HepG2 (cell line): ENCODE measurements around the gene NOMO2. TPM values are rescaled to one million over a fixed set of nuclear protein-coding genes. Genes with fewer than 3 reads are reported as not detected.
"Not testable (repeated sequence)": the region's sequence is repeated elsewhere in the genome, so short reads cannot be mapped to it uniquely, and the experiment has no call there.

Experiments
- ATAC-seq: fragments of 200-7000 bp; cut with Tn5 transposase; 3 replicates; pipeline ENCODE4 v1.9.1; 2020; ENCODE audit warnings: mild to moderate bottlenecking, moderate library complexity
- BruUV-seq: library from RNA; stranded (reverse); fragments of 400-500 nt; replicated peaks from 2 replicates; lab custom pipeline; 2021; lab: Mats Ljungman, UMichigan
- CTCF ChIA-PET: fragments of 300-600 bp; formaldehyde crosslinking; extraction: SDS; loops from one replicate; lab custom pipeline; 2021; ENCODE audit warnings: low total read pairs, inconsistent platforms, low intra/inter-chr PET ratio; lab: Yijun Ruan, JAX
- POLR2A ChIA-PET: fragments of 350-600 bp; sonication (Branson Sonifier 250); formaldehyde crosslinking; loops from one replicate; lab custom pipeline; 2020; ENCODE audit warnings: antibody characterized with exemption, inconsistent platforms; lab: Yijun Ruan, JAX
- DNase-seq: peaks from one replicate; pipeline ENCODE4 v3.0.0-alpha.2; 2015; ENCODE audit warnings: low spot score
- FAIRE-seq: peaks from 3 replicates; lab custom pipeline; 2011; peaks lifted over from hg19 to GRCh38; lab: Jason Lieb, UNC
- H2AFZ ChIP-seq: one replicate; pipeline ENCODE4 v1.6.1; 2011; ENCODE audit warnings: low read length, inconsistent platforms
- H3K27ac ChIP-seq: fragments of 300-600 bp; 3 replicates; pipeline ENCODE4 v1.8.0; 2011; ENCODE audit warnings: mixed run types, mild to moderate bottlenecking, mixed read lengths, low read length, inconsistent platforms; ENCODE audit not compliant: insufficient read depth; ENCODE audit errors: extremely low read length
- H3K27me3 ChIP-seq, 2 experiments: fragments of 200-600 bp in 1 of 2; 2 replicates in 1 of 2; 3 replicates in 1 of 2; pipeline versions ENCODE4 v1.6.0 to v1.8.0; 2011; ENCODE audit warnings: low read length in 2 of 2, mild to moderate bottlenecking in 2 of 2, moderate library complexity in 2 of 2, inconsistent platforms in 1 of 2; ENCODE audit not compliant: insufficient read depth in 2 of 2, control insufficient read depth in 1 of 2
- H3K36me3 ChIP-seq, 2 experiments: fragments of 200-600 bp in 1 of 2; replicated peaks in 1 of 2; 2 replicates in 1 of 2; 3 replicates in 1 of 2; pipeline versions ENCODE4 v1.5.1 to v1.8.0; 2011; ENCODE audit warnings: low read length in 2 of 2, inconsistent platforms in 1 of 2; ENCODE audit not compliant: insufficient read depth in 2 of 2, control insufficient read depth in 1 of 2
- H3K4me1 ChIP-seq: 2 replicates; pipeline ENCODE4 v1.5.1; 2012; ENCODE audit warnings: low read length, inconsistent platforms; ENCODE audit not compliant: insufficient read depth
- H3K4me2 ChIP-seq: 2 replicates; pipeline ENCODE4 v1.6.0; 2011; ENCODE audit warnings: low read depth, low read length, inconsistent platforms
- H3K4me3 ChIP-seq, 3 experiments: fragments of 200-600 bp in 1 of 3; sonication (generic), shearing (Covaris generic) in 1 of 3; replicated peaks in 1 of 3; 2 replicates each; pipeline ENCODE4 v1.5.1; 2011 to 2016; ENCODE audit warnings: low read length in 3 of 3, inconsistent platforms in 2 of 3, low read depth in 2 of 3, mild to moderate bottlenecking in 2 of 3, control low read depth in 1 of 3, mixed read lengths in 1 of 3; ENCODE audit not compliant: insufficient read depth in 1 of 3
- H3K79me2 ChIP-seq: one replicate; pipeline ENCODE4 v1.6.1; 2011; ENCODE audit warnings: low read length, inconsistent platforms; ENCODE audit not compliant: insufficient read depth
- H3K9ac ChIP-seq: 2 replicates; pipeline ENCODE4 v1.6.0; 2011; ENCODE audit warnings: mild to moderate bottlenecking, low read depth, low read length, inconsistent platforms; ENCODE audit not compliant: insufficient read depth
- H3K9me3 ChIP-seq: 2 replicates; pipeline ENCODE4 v1.5.1; 2012; ENCODE audit warnings: mild to moderate bottlenecking, low read length
- H4K20me1 ChIP-seq: 2 replicates; pipeline ENCODE4 v1.6.0; 2011; ENCODE audit warnings: inconsistent platforms, mild to moderate bottlenecking, low read length, moderate library complexity; ENCODE audit not compliant: insufficient read depth
- NR2C2 ChIP-seq: sonication (generic); formaldehyde crosslinking; IDR thresholded peaks from 2 replicates; pipeline ENCODE4 v1.4.0; 2020; ENCODE audit warnings: missing genetic modification reagents, mild to moderate bottlenecking, moderate library complexity, borderline replicate concordance
- NR2F1 ChIP-seq, 2 experiments: fragments of 450-650 bp in 1 of 2; formaldehyde crosslinking in 1 of 2; IDR thresholded peaks; 2 replicates each; pipeline versions ENCODE4 v1.5.0 to v1.6.1; 2016 to 2020; ENCODE audit warnings: mild to moderate bottlenecking in 1 of 2, missing compliant biosample characterization in 1 of 2, missing genetic modification reagents in 1 of 2, moderate library complexity in 1 of 2
- NR2F6 ChIP-seq, 2 experiments: IDR thresholded peaks; 2 replicates each; pipeline ENCODE4 v1.6.1; 2016; ENCODE audit warnings: antibody characterized with exemption in 1 of 2, mild to moderate bottlenecking in 1 of 2
- SAP130 ChIP-seq: IDR thresholded peaks from 2 replicates; pipeline ENCODE4 v1.6.1; 2016; ENCODE audit warnings: low read depth
- ZNF281 ChIP-seq: sonication (generic); formaldehyde crosslinking; IDR thresholded peaks from 2 replicates; pipeline ENCODE4 v1.4.0; 2020; ENCODE audit warnings: missing genetic modification reagents, borderline replicate concordance
- WGBS: methylation state at CpG from one replicate; pipeline ENCODE4 v1.1.6; 2017; ENCODE audit warnings: low lambda C conversion rate; 5-methylcytosine and 5-hydroxymethylcytosine counted together
- in situ Hi-C: cut with HindIII; loops from 2 replicates; pipeline ENCODE4 v1.10.0; 2017; ENCODE audit warnings: low pct_unique_long_range_greater_than_20kb; ENCODE audit not compliant: extremely low pct_ligation_motif_present
- intact Hi-C: fragments of 100-400 bp; cut with micrococcal nuclease; formaldehyde crosslinking; loops from one replicate; pipeline ENCODE4 v1.10.0; 2022; ENCODE audit not compliant: unreplicated experiment
- polyA plus RNA-seq, 8 experiments: library from polyadenylated mRNA; depleted of rRNA in 3 of 8; stranded (reverse) in 7 of 8; unstranded in 1 of 8; fragments of >200 nt; fragmentation: Illumina TruSeq in 4 of 8; extraction: Trizol in 4 of 8; gene quantifications; 2 replicates each; pipeline versions ENCODE4 v1.2.1 to v1.2.3, GENCODE V29; 2011 to 2016; ENCODE audit warnings: low read depth in 4 of 8, missing spikeins in 1 of 8, mixed read lengths in 1 of 8; ENCODE audit not compliant: insufficient read depth in 1 of 8
- total RNA-seq, 5 experiments: library from RNA; depleted of rRNA; stranded (reverse); fragments of >200 nt; fragmentation: Illumina TruSeq; extraction: Trizol; gene quantifications; 2 replicates each; pipeline ENCODE4 v1.2.3, GENCODE V29; 2016; ENCODE audit warnings: low read depth in 1 of 5

Gene NOMO2
- total and polyA plus RNA-seq, 2 of the 13 experiments (the other 11 are each of a cell fraction or from before 2014, with no cell fraction given): 217 to 372 TPM

- H4K20me1 ChIP-seq, H3K36me3 ChIP-seq, DNase-seq, intact Hi-C loops, in situ Hi-C loops, POLR2A ChIA-PET, H3K27ac ChIP-seq, ATAC-seq, CTCF ChIA-PET, H3K27me3 ChIP-seq, FAIRE-seq, H2AFZ ChIP-seq, H3K9me3 ChIP-seq: not testable (repeated sequence)
- peaks cover 22% of the 10 kb centered on the region for H3K79me2 ChIP-seq
- TSS peak; percentile 70 for BruUV-seq
- H3K4me2 ChIP-seq: peak overlapping the region; percentile 91
- peaks cover 24% of the 10 kb centered on the region for H3K4me1 ChIP-seq
- 0 out of 2 replicates have a peak, but pooled peaks have one; percentile 13 for TF ChIP-seq SAP130 (CRISPR knock-in tag)
- peak; percentile 85 for TF ChIP-seq NR2F6 (IDR thresholded peaks at IDR 0.05)
- peak; percentile 66 for TF ChIP-seq NR2F6 (CRISPR knock-in tag; IDR thresholded peaks at IDR 0.05)
- TF ChIP-seq NR2F1 (CRISPR knock-in tag; IDR thresholded peaks at IDR 0.05): peak; percentile 67 to 68; a peak in 3 of 4 replicates
- TF ChIP-seq NR2C2 (CRISPR knock-in tag): peak; percentile 65
- peak; percentile 78; the same call in 1 of the 2 replicates for TF ChIP-seq ZNF281
- H3K9ac ChIP-seq: peak overlapping the region; percentile 79
- peak overlapping the region; percentile 71 to 72 (median 72); a peak in 5 of 6 replicates for H3K4me3 ChIP-seq
- WGBS: 9% methylated on average over 14 of the region's 16 CpGs
These were observed 1.3 kb downstream of the NOMO2 start for GRCh38 chr16:18560416-18561220.

- H4K20me1 ChIP-seq, H3K79me2 ChIP-seq, H3K9ac ChIP-seq, POLR2A ChIA-PET, FAIRE-seq, H3K4me1 ChIP-seq, intact Hi-C loops, H3K9me3 ChIP-seq, H3K27ac ChIP-seq, in situ Hi-C loops, ATAC-seq, H3K4me3 ChIP-seq, H3K4me2 ChIP-seq, H3K27me3 ChIP-seq, BruUV-seq, DNase-seq, CTCF ChIA-PET, H2AFZ ChIP-seq, H3K36me3 ChIP-seq: not testable (repeated sequence)
- no CpG with 5 or more reads among the region's 5 CpGs for WGBS
These were observed 8.2 kb downstream of the NOMO2 start for GRCh38 chr16:18553671-18554070.

- H3K9me3 ChIP-seq, H3K27ac ChIP-seq, H3K4me3 ChIP-seq, BruUV-seq, H3K4me1 ChIP-seq, ATAC-seq, in situ Hi-C loops, CTCF ChIA-PET, FAIRE-seq, POLR2A ChIA-PET, H4K20me1 ChIP-seq, H2AFZ ChIP-seq, H3K36me3 ChIP-seq, H3K4me2 ChIP-seq, H3K27me3 ChIP-seq, DNase-seq, intact Hi-C loops, H3K79me2 ChIP-seq, H3K9ac ChIP-seq: not testable (repeated sequence)
- 97% methylated on average over 6 of the region's 6 CpGs for WGBS
These were observed 14.5 kb downstream of the NOMO2 start for GRCh38 chr16:18547382-18547781.
